Measurements from ENCODE around the gene NR2F1.

Gene NR2F1

GRCh38 chr5:93610581-93611272, 27.7 kb downstream of the NR2F1 start:
- Histone ChIP-seq H3K27me3 (replicated peaks; ENCODE audit: control insufficient read depth, insufficient read depth, low read length) (peaks cover 1% of the 10 kb centered on the region; the same call in 1 of the 2 replicates), H3K36me3 (ENCODE audit: control insufficient read depth, insufficient read depth, low read length) (no peaks in the 10 kb centered on the region), H3K4me3 (replicated peaks; ENCODE audit: low read depth, low read length) (no peak overlapping the region)
- TF ChIP-seq, protein P1, sequence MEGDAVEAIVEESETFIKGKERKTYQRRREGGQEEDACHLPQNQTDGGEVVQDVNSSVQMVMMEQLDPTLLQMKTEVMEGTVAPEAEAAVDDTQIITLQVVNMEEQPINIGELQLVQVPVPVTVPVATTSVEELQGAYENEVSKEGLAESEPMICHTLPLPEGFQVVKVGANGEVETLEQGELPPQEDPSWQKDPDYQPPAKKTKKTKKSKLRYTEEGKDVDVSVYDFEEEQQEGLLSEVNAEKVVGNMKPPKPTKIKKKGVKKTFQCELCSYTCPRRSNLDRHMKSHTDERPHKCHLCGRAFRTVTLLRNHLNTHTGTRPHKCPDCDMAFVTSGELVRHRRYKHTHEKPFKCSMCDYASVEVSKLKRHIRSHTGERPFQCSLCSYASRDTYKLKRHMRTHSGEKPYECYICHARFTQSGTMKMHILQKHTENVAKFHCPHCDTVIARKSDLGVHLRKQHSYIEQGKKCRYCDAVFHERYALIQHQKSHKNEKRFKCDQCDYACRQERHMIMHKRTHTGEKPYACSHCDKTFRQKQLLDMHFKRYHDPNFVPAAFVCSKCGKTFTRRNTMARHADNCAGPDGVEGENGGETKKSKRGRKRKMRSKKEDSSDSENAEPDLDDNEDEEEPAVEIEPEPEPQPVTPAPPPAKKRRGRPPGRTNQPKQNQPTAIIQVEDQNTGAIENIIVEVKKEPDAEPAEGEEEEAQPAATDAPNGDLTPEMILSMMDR (IDR thresholded peaks at IDR 0.05; ENCODE audit: insufficient read depth, low read length, poor library complexity, severe bottlenecking), result no peak
- no peak for DNase-seq (ENCODE audit: extremely low read depth, insufficient read length)

- H3K36me3 ChIP-seq (ENCODE audit: control insufficient read depth, insufficient read depth, low read length), result no peaks in the 10 kb centered on the region
- H3K4me3 ChIP-seq (replicated peaks; ENCODE audit: low read depth, low read length), result no peak overlapping the region
- peaks cover 1% of the 10 kb centered on the region; the same call in 1 of the 2 replicates for H3K27me3 ChIP-seq (replicated peaks; ENCODE audit: control insufficient read depth, insufficient read depth, low read length)
- DNase-seq (ENCODE audit: extremely low read depth, insufficient read length), result no peak
- TF ChIP-seq, protein P1 (IDR thresholded peaks at IDR 0.05; ENCODE audit: insufficient read depth, low read length, poor library complexity, severe bottlenecking), result no peak
Observed at GRCh38 chr5:93611273-93611975, 28.4 kb downstream of the NR2F1 start.

- TF ChIP-seq, protein P1 (IDR thresholded peaks at IDR 0.05; ENCODE audit: insufficient read depth, low read length, poor library complexity, severe bottlenecking), result no peak
- H3K4me3 ChIP-seq (replicated peaks; ENCODE audit: low read depth, low read length), result no peak overlapping the region
- H3K27me3 ChIP-seq (replicated peaks; ENCODE audit: control insufficient read depth, insufficient read depth, low read length), result peaks cover 1% of the 10 kb centered on the region; the same call in 1 of the 2 replicates
- DNase-seq (ENCODE audit: extremely low read depth, insufficient read length), result no peak
- no peaks in the 10 kb centered on the region for H3K36me3 ChIP-seq (ENCODE audit: control insufficient read depth, insufficient read depth, low read length)
Observed at GRCh38 chr5:93611976-93612854, 29.2 kb downstream of the NR2F1 start.

DNA sequence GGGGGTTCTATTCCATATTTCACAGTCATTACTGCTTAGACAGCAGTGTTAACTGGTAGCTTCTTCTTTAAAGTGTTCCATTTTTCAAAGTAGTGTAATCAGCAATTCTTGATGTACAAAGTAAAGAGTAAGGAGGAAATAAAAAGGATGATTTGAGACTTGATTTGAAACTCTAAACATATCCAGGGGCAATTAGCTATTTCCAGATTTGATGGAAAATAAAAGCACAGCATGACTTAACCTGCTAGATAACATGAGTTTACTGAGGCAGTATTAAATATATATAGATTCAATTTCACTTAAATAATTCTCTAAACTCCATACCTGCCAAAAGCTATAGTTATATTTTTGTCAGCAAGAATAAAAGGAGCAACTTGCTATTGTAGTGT, 29.8 kb downstream of the NR2F1 start:
- no peaks in the 10 kb centered on the region for H3K36me3 ChIP-seq (ENCODE audit: control insufficient read depth, insufficient read depth, low read length)
- no peak for DNase-seq (ENCODE audit: extremely low read depth, insufficient read length)
- TF ChIP-seq, protein P1 (IDR thresholded peaks at IDR 0.05; ENCODE audit: insufficient read depth, low read length, poor library complexity, severe bottlenecking), result no peak
- peaks cover 1% of the 10 kb centered on the region; the same call in 1 of the 2 replicates for H3K27me3 ChIP-seq (replicated peaks; ENCODE audit: control insufficient read depth, insufficient read depth, low read length)
- no peak overlapping the region for H3K4me3 ChIP-seq (replicated peaks; ENCODE audit: low read depth, low read length)

DNA sequence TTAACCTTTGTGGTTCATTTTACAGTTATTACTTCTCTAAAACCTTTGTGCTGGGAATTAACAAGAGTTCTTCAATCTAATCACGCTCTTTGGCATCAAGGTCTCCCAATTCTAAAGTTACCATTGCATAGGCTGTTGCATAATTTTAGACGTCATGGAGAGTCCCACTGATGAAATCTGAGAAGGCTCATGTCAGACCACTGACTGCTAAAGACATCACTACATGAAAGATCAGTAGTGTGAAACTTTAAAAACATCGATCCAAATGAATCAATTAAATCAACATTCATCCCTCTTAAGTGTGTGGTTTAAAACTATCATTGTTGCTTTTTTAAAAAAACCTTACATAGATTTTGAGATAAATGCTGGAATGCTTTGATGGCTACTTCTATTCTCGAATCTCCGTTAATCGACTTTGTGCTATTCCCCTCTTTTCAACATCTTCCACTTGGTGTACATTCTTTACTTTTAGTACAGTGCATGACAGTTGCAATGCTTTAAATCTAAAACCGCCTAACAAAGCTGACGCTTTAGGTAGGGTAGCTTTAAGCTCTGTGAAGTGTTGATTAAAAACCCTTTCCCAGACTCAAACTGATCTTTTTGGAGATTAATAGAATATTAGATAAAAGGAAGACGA, 33.6 kb downstream of the NR2F1 start:
- TF ChIP-seq, protein P1 (IDR thresholded peaks at IDR 0.05; ENCODE audit: insufficient read depth, low read length, poor library complexity, severe bottlenecking), result no peak
- Histone ChIP-seq H3K36me3 (ENCODE audit: control insufficient read depth, insufficient read depth, low read length) (no peaks in the 10 kb centered on the region), H3K4me3 (replicated peaks; ENCODE audit: low read depth, low read length) (no peak overlapping the region), H3K27me3 (replicated peaks; ENCODE audit: control insufficient read depth, insufficient read depth, low read length) (peaks cover 1% of the 10 kb centered on the region; the same call in 1 of the 2 replicates)
- no peak for DNase-seq (ENCODE audit: extremely low read depth, insufficient read length)

Measured in GM06990 (cell line).